Esophagus (tissue), 2 donors: ENCODE data around the gene GJC2. TPM values are rescaled to one million over a fixed set of nuclear protein-coding genes. Genes with fewer than 3 reads are reported as not detected.
"Not testable (repeated sequence)": the region's sequence is repeated elsewhere in the genome, so short reads cannot be mapped to it uniquely, and the experiment has no call there.

Source experiments
- H3K27ac ChIP-seq, 2 donors: one replicate each; pipeline ENCODE4 v1.5.1; 2013; ENCODE audit warnings: low read depth in 2 of 2, mild to moderate bottlenecking in 2 of 2, inconsistent platforms in 1 of 2, low read length in 1 of 2, moderate library complexity in 1 of 2
- H3K27me3 ChIP-seq, 2 donors: one replicate each; pipeline ENCODE4 v1.6.1; 2013; ENCODE audit warnings: low read length in 2 of 2, control low read depth in 1 of 2, mild to moderate bottlenecking in 1 of 2; ENCODE audit not compliant: insufficient read depth in 2 of 2, control insufficient read depth in 1 of 2
- H3K36me3 ChIP-seq, 2 donors: one replicate each; pipeline ENCODE4 v1.6.1; 2013; ENCODE audit warnings: low read length in 1 of 2; ENCODE audit not compliant: control insufficient read depth in 2 of 2, insufficient read depth in 2 of 2
- H3K4me1 ChIP-seq, 2 donors: one replicate each; pipeline ENCODE4 v1.6.1; 2013; ENCODE audit warnings: low read length in 1 of 2; ENCODE audit not compliant: control insufficient read depth in 2 of 2, insufficient read depth in 2 of 2
- H3K4me3 ChIP-seq, 2 donors: one replicate each; pipeline ENCODE4 v1.5.1; 2013; ENCODE audit warnings: low read length in 2 of 2, mild to moderate bottlenecking in 2 of 2, low read depth in 1 of 2, moderate library complexity in 1 of 2
- H3K9me3 ChIP-seq, 2 donors: one replicate each; pipeline ENCODE4 v1.6.1; 2013; ENCODE audit warnings: mild to moderate bottlenecking in 2 of 2, low read depth in 1 of 2, low read length in 1 of 2, moderate library complexity in 1 of 2; ENCODE audit not compliant: control insufficient read depth in 2 of 2, insufficient read depth in 1 of 2
- WGBS, 2 donors: extraction: QIAGEN DNeasy Blood & Tissue Kit; methylation state at CpG; one replicate each; pipeline ENCODE4 v1.1.7; 2013; 5-methylcytosine and 5-hydroxymethylcytosine counted together
- polyA plus RNA-seq, 2 donors: library from polyadenylated mRNA; stranded (reverse); fragments of 200-250 nt; gene quantifications; one replicate each; pipeline ENCODE4 v1.2.3, GENCODE V29; 2013
- donor health status: healthy with polysubstance abuse.
- donor health status: Bipolar disorder and iron deficiency.

GJC2 gene
- polyA plus RNA-seq, 2 donors, result 0.57 to 0.64 TPM

DNA sequence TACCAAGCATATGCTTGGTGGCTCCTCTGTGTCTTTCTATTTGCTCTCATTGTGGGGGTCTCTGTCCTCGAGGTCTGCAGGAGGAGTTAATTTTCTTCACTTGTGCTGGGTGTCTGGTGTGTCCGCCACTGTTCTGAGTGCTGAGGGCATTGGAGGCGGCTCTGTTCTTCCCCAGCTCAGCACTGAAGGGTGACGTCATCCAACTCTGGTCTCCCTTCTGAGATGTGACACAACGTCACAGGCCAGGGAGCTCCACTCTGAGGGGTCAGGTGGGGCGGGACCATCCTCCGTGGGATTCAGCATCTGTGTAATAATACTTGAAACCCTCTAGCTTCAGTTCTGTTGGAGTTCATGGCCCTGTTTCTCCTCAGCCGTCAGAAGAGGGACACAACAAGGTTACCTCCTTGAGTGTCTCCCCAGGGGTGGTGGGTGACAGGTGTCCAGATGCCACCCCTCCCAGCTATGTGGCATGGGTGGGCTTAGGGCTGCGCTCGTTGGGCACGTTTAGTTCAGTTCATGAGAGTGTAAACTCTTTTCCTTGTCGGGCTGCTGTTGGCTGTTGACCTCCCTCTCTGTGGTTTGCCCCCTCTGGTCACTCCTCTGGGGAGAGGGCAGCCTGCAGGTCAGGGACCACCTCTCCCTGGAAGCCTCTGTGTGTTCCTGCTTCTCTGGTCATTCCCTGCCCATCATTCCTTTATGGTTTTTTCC lies 19.0 kb downstream of the GJC2 start:
- H3K36me3 ChIP-seq, result peaks cover 0 to 1% of the 10 kb centered on the region in 2 donors
- 80 to 84% methylated on average over 12 of the region's 12 CpGs for WGBS, 2 donors

DNA sequence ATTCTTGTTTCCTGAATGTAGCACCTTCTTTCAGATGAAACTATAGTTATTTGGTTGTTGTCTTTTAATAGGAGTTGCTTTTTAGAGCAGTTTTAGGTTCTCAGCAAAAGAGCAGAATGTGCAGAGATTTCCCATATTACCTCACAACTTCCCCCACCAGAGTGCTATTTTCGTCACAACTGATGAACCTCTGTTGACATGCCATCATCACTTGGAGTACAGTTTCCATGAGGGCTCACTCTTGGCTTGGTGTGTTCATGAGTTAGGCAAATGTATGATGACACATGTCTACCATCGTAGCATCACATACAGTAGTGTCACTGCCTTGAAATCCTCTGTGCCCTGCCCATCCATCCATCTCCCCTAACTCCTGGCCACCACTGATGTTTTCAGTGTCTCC lies 19.6 kb downstream of the GJC2 start:
- WGBS, 2 donors, result 85 to 93% methylated on average over 2 of the region's 2 CpGs
- H3K4me3 ChIP-seq, result no peak overlapping the region
- peaks cover 0 to 1% of the 10 kb centered on the region in 2 donors for H3K36me3 ChIP-seq
- H3K27ac ChIP-seq, result no peak overlapping the region
- H3K27me3 ChIP-seq, result no peaks in the 10 kb centered on the region
- peaks cover 0 to under 1% of the 10 kb centered on the region in 2 donors for H3K4me1 ChIP-seq
- peaks cover 0 to 5% of the 10 kb centered on the region in 2 donors for H3K9me3 ChIP-seq

More for the DNA sequence above, 19.0 kb downstream of the GJC2 start:
- H3K27me3 ChIP-seq, result no peaks in the 10 kb centered on the region
- no peak overlapping the region for H3K4me3 ChIP-seq
- no peak overlapping the region for H3K27ac ChIP-seq
- H3K4me1 ChIP-seq, result no peaks in the 10 kb centered on the region
- peaks cover 0 to 2% of the 10 kb centered on the region in 2 donors for H3K9me3 ChIP-seq

DNA sequence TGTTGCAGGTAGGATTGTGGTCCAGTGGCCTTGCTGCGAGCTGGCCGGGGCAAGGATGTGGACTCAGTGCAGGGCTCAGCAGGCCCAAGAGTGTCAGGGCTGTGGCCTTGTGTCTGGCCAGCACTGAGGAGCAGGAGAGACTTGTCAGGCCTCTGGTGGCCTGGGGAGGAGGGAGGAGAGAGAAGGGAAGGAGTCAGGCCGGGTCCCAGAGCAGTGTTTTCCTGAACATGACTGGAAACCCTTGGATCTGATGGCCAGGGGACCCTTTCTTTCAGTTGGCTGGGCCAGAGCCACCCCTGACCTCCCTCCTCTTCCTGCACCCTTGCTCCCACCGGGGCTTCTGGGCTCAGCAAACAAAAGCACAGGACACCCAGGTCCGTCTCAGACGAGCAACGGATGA lies 20.9 kb downstream of the GJC2 start:
- Histone ChIP-seq H3K4me3 (no peak overlapping the region), H3K27me3 (no peaks in the 10 kb centered on the region), H3K36me3 (peaks cover 0 to 9% of the 10 kb centered on the region in 2 donors), H3K27ac (no peak overlapping the region), H3K4me1 (peaks cover 0 to 4% of the 10 kb centered on the region in 2 donors), H3K9me3 (peaks cover 3 to 5% of the 10 kb centered on the region in 2 donors)
- 84 to 87% methylated on average over 7 of the region's 7 CpGs for WGBS, 2 donors

DNA sequence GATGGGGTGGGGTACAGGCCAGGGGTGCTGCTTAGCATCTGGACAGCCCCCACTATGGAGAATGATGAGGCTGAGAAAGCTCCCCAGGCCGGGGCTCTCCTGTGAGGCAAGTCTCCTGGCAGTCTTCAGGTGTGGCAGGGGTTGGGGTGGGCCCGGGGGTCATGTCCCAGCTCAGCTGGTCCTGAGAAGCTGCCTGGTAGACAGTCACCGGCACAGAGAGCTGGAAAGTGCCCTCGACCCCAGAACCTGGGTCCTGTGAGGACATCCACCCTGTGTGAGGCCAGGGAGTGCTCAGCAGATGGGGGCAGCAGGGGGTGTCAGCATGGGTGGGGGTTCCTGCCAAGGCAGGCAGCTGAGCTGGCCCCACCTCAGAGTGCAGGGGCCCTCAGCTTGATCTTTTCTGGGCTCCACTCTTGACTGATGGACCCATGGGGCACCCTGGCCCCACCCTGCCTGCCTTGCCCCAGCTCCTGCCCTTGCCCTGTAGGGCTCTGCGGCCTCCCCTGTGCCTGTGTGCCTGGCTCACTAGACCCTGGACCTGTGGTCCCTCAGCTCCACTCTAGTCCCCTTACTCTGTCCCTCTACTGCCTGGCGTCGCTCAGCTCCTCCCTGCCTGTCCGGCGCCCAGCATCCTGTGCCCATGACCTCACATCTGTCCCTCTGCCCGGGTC lies 21.6 kb downstream of the GJC2 start:
- WGBS, 2 donors, result 77 to 84% methylated on average over 10 of the region's 10 CpGs
- no peak overlapping the region for H3K27ac ChIP-seq

DNA sequence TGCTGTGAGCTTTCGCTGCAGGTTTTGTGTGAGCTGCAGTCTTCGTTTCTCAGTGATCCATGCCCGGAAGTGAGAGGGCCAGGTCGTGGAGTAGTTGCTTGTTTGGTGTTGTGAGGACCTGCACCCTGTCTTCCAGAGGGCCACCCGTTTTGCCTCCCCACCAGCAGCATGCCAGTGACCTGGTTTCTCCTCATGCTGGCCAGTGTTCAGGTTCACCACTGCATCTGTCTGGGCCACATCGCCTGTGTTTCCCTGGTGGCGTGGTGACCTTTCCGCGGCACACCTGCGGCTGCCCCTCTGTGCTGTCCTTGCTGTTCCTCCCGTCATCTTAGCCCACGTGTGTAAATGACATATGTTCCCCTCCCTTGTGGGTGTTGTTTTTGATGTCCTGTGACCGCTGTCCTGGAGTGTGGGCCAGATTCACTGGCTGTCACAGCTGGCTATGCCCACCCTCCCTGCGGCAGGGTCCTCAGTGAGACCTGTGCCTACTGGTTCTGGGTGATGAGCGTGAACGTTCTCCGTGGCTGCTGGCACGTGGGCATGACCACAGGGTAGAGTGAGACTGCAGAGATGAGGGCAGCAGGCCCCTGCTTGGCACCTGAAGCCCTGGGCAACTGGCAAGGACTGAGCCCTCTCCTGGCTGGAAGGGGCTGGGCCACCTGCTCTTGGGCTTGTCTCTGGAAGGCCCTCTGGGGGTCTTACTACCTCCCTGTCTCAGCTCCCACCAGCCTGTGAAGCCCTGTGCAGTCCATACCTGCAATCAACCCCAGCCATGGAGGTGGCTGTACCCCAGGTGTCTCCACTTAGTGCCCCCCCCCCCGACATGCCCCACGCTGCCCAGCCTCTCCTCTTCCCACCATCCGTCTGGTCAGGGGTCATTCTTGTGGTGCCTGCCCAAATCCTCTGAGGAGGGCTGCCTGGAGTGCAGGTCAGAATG lies 23.1 kb downstream of the GJC2 start:
- WGBS, 2 donors, result 84 to 85% methylated on average over 21 of the region's 21 CpGs
- peaks cover 3 to 5% of the 10 kb centered on the region in 2 donors for H3K9me3 ChIP-seq

More for the DNA sequence above, 21.6 kb downstream of the GJC2 start:
- H3K4me3 ChIP-seq, result no peak overlapping the region
- H3K4me1 ChIP-seq, result peaks cover 0 to 4% of the 10 kb centered on the region in 2 donors
- peaks cover 3 to 5% of the 10 kb centered on the region in 2 donors for H3K9me3 ChIP-seq
- peaks cover 0 to 9% of the 10 kb centered on the region in 2 donors for H3K36me3 ChIP-seq
- H3K27me3 ChIP-seq, result no peaks in the 10 kb centered on the region

DNA sequence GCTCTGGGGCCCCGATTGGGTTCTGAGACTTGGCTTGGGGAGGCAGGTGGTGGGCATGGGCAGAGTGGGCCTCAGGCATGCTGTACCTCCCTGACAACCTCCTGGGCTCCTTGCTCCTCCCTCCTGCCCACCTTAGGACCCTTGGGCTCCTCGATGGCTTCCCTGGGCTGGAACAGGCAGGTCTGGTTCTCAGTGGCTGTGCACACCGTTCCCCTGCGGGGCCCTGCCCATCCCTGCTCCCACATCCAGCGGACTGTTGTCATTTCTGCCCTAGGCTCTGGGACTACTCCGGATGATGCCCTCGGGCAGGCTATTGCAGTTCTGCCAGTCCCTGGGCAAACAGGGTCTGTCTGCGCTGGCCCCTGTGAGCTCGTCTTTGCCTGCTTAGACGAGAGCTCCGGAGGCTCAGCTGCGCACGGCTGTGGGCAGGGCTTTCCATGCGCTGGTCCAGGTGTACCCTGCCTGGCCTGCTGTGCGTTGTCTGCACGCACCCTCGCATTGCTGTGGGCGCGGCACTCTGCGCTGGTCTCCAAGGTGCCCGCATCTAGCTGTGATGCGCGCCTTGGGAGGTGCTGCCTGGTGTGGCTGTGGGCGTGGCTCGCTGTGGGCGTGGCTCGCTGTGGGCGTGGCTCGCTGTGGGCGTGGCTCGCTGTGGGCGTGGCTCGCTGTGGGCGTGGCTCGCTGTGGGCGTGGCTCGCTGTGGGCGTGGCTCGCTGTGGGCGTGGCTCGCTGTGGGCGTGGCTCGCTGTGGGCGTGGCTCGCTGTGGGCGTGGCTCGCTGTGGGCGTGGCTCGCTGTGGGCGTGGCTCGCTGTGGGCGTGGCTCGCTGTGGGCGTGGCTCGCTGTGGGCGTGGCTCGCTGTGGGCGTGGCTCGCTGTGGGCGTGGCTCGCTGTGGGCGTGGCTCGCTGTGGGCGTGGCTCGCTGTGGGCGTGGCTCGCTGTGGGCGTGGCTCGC lies 24.1 kb downstream of the GJC2 start:
- not testable (repeated sequence) for H3K27ac ChIP-seq, H3K4me3 ChIP-seq, H3K4me1 ChIP-seq, H3K27me3 ChIP-seq, H3K9me3 ChIP-seq, H3K36me3 ChIP-seq
- WGBS, 2 donors, result 59 to 65% methylated on average over 31 to 38 of the region's 69 CpGs

More for the DNA sequence above, 23.1 kb downstream of the GJC2 start:
- H3K36me3 ChIP-seq, result peaks cover 0 to 9% of the 10 kb centered on the region in 2 donors
- H3K27me3 ChIP-seq, result no peaks in the 10 kb centered on the region
- no peak overlapping the region for H3K27ac ChIP-seq
- peaks cover 0 to 4% of the 10 kb centered on the region in 2 donors for H3K4me1 ChIP-seq
- no peak overlapping the region for H3K4me3 ChIP-seq

DNA sequence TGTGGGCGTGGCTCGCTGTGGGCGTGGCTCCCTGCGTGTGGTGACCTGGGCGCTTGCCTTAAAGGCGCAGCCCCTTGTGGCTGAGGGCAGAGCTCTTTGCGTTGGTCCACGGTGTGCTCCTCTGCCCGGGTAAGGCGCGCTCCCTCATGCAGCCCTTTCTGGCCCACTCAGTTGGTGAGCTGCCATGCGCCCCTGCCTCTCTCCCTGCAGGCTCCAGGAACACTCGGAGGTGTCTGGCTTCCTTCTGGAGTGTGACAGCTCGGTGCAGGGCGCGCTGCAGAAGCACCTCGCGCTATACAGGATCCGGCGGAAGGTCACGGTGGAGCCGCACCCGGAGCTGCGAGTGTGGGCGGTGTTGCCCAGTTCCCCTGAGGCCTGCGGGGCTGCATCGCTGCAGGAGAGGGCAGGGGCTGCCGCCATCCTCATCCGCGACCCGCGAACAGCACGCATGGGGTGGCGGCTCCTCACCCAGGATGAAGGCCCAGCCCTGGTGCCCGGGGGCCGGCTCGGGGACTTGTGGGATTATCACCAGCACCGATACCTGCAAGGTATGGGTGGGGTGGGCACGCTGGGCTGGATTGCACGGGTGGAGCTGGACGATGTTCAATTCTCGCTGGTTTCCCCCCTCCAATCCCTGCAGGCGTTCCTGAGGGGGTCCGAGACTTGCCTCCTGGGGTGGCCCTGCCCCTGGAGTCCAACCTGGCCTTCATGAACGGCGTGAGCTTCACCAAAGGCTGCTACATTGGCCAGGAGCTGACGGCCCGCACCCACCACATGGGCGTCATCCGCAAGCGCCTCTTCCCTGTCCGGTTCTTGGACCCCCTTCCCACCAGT lies 25.0 kb downstream of the GJC2 start:
- peaks cover 3 to 5% of the 10 kb centered on the region in 2 donors for H3K9me3 ChIP-seq
- H3K4me3 ChIP-seq, result no peak overlapping the region
- no peak overlapping the region for H3K27ac ChIP-seq
- peaks cover 0 to 9% of the 10 kb centered on the region in 2 donors for H3K36me3 ChIP-seq
- H3K27me3 ChIP-seq, result no peaks in the 10 kb centered on the region
- WGBS, 2 donors, result 90 to 94% methylated on average over 50 to 52 of the region's 52 CpGs
- H3K4me1 ChIP-seq, result peaks cover 0 to 4% of the 10 kb centered on the region in 2 donors

DNA sequence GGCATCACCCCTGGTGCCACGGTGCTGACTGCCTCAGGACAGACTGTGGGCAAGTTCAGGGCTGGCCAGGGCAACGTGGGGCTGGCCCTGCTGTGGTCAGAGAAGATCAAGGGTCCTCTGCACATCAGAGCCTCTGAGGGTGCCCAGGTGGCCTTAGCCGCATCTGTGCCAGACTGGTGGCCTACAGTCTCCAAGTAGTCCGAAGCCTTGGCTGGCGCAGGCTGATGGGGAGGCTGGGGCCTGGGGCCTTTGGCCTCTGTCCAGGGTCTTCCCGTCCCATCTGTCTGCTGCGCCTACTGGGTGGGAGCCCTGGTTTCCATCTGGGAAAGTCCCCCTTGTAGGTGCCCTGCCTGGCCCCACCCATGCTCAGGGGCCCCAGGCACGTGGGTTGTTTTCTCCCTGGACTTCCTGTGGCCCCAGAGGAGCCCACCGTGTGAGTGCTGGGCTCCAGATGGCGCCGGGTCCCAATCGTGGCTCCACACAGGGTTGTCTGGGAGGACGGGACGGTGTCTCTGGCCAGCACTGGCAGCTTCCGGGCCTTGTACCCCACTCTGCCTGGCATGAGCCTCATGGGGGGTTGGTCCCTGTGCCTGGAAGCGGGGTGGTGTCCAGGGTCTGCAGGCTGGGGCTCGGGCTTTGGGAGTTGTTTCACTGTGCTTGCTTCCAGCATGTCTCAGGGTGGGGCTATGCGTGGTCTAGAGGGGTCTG lies 25.7 kb downstream of the GJC2 start:
- Histone ChIP-seq H3K27ac (no peak overlapping the region), H3K9me3 (peaks cover 3 to 5% of the 10 kb centered on the region in 2 donors), H3K4me3 (no peak overlapping the region), H3K36me3 (peaks cover 0 to 9% of the 10 kb centered on the region in 2 donors), H3K27me3 (no peaks in the 10 kb centered on the region), H3K4me1 (peaks cover 0 to 4% of the 10 kb centered on the region in 2 donors)
- 82 to 84% methylated on average over 18 of the region's 18 CpGs for WGBS, 2 donors
